Neural progenitor cell (in vitro differentiated cells): Measurements from ENCODE around the gene MYCN. TPM values are rescaled to one million over a fixed set of nuclear protein-coding genes. Genes with fewer than 3 reads are reported as not detected.

ENCODE experiments used
- DNase-seq: peaks from one replicate; pipeline ENCODE4 v3.0.0-alpha.2; 2016; ENCODE audit warnings: low spot score
- H2AFZ ChIP-seq: fragments of 200-600 bp; sonication (generic); replicated peaks from 2 replicates; pipeline ENCODE4 v1.6.1; 2016; ENCODE audit warnings: antibody characterized with exemption
- H3F3A ChIP-seq: fragments of 200-600 bp; sonication (generic); 2 replicates; pipeline ENCODE4 v1.6.1; 2016; ENCODE audit warnings: antibody characterized with exemption, low read depth
- H3K27ac ChIP-seq: fragments of 200-600 bp; sonication (generic); 2 replicates; pipeline ENCODE4 v1.5.1; 2016; ENCODE audit warnings: mild to moderate bottlenecking
- H3K27me3 ChIP-seq: fragments of 200-600 bp; sonication (generic); 2 replicates; pipeline ENCODE4 v1.6.1; 2016; ENCODE audit warnings: mild to moderate bottlenecking, moderate library complexity
- H3K36me3 ChIP-seq: fragments of 200-600 bp; sonication (generic); 2 replicates; pipeline ENCODE4 v1.5.1; 2016
- H3K4me1 ChIP-seq: fragments of 200-600 bp; sonication (generic); 2 replicates; pipeline ENCODE4 v1.6.1; 2016; ENCODE audit warnings: mixed run types
- H3K4me2 ChIP-seq: fragments of 200-600 bp; sonication (generic); 2 replicates; pipeline ENCODE4 v1.6.1; 2016
- H3K4me3 ChIP-seq: fragments of 200-600 bp; sonication (generic); 2 replicates; pipeline ENCODE4 v1.5.1; 2016
- H3K79me2 ChIP-seq: fragments of 200-600 bp; sonication (generic); 2 replicates; pipeline ENCODE4 v1.6.1; 2016; ENCODE audit warnings: low read depth
- H3K9ac ChIP-seq: fragments of 200-600 bp; sonication (generic); 2 replicates; pipeline ENCODE4 v1.6.1; 2016
- H3K9me3 ChIP-seq: fragments of 200-600 bp; sonication (generic); 2 replicates; pipeline ENCODE4 v1.5.1; 2016; ENCODE audit warnings: low read depth
- H4K20me1 ChIP-seq: fragments of 200-600 bp; sonication (generic); 2 replicates; pipeline ENCODE4 v1.6.1; 2016; ENCODE audit warnings: low read depth
- H3K27ac Mint-ChIP-seq: 3 replicates; pipeline ENCODE4 v1.8.0; 2021; ENCODE audit warnings: mixed read lengths
- H3K27me3 Mint-ChIP-seq: 2 replicates; pipeline ENCODE4 v1.8.0; 2022; ENCODE audit warnings: low read depth, mild to moderate bottlenecking, inconsistent platforms, moderate library complexity, mixed read lengths; ENCODE audit not compliant: insufficient read depth
- H3K36me3 Mint-ChIP-seq: 3 replicates; pipeline ENCODE4 v1.8.0; 2021; ENCODE audit warnings: mixed read lengths
- H3K4me1 Mint-ChIP-seq: 3 replicates; pipeline ENCODE4 v1.8.0; 2021; ENCODE audit warnings: mixed read lengths
- H3K4me3 Mint-ChIP-seq: 3 replicates; pipeline ENCODE4 v1.8.0; 2021; ENCODE audit warnings: mild to moderate bottlenecking, moderate library complexity, mixed read lengths
- H3K9me3 Mint-ChIP-seq: 3 replicates; pipeline ENCODE4 v1.8.0; 2020; ENCODE audit warnings: mixed read lengths
- CTCF ChIP-seq: fragments of 200-600 bp; sonication (generic); IDR thresholded peaks from 2 replicates; pipeline ENCODE4 v1.5.1; 2017; ENCODE audit warnings: antibody characterized with exemption, mild to moderate bottlenecking
- EZH2 ChIP-seq: fragments of 200-600 bp; sonication (generic); IDR thresholded peaks from 2 replicates; pipeline ENCODE4 v1.6.1; 2017; ENCODE audit warnings: antibody characterized with exemption, mild to moderate bottlenecking, moderate library complexity
- EZH2phosphoT487 ChIP-seq: fragments of 200-600 bp; sonication (generic); IDR thresholded peaks from 2 replicates; pipeline ENCODE4 v1.6.1; 2017; ENCODE audit warnings: antibody characterized with exemption
- total RNA-seq: library from RNA; depleted of rRNA; stranded (reverse); fragments of >200 nt; gene quantifications from 2 replicates; pipeline ENCODE4 v1.2.3, GENCODE V29; 2015; ENCODE audit warnings: low replicate concordance

MYCN gene
- total RNA-seq, 1 donor from 2014 or later: 24.7 TPM

- Mint-ChIP-seq H3K36me3 (no peaks in the 10 kb centered on the region), H3K9me3 (peaks cover 6% of the 10 kb centered on the region), H3K4me1 (peaks cover 14% of the 10 kb centered on the region), H3K4me3 (no peak overlapping the region), H3K27ac (no peak overlapping the region), H3K27me3 (peaks cover 9% of the 10 kb centered on the region)
- Histone ChIP-seq H3K4me2 (no peak overlapping the region), H3K4me3 (no peak overlapping the region), H3K27ac (no peak overlapping the region), H3K9ac (no peak overlapping the region), H3K36me3 (no peaks in the 10 kb centered on the region), H2AFZ (no peak overlapping the region), H3K79me2 (peaks cover 4% of the 10 kb centered on the region), H3K9me3 (no peaks in the 10 kb centered on the region), H3K4me1 (peaks cover 12% of the 10 kb centered on the region), H3F3A (peaks cover 13% of the 10 kb centered on the region), H4K20me1 (no peaks in the 10 kb centered on the region), H3K27me3 (no peaks in the 10 kb centered on the region)
- TF ChIP-seq EZH2phosphoT487: no peak
- no peak for DNase-seq
Measured at GRCh38 chr2:15935675-15936074, 4.7 kb upstream of the MYCN start.

GRCh38 chr2:15936277-15937104 is 3.9 kb upstream of the MYCN start:
- no peak overlapping the region for H3K4me2 ChIP-seq
- no peak overlapping the region for H3K9ac ChIP-seq
- no peaks in the 10 kb centered on the region for H4K20me1 ChIP-seq
- H3K36me3 ChIP-seq: no peaks in the 10 kb centered on the region
- no peak overlapping the region for H3K4me3 ChIP-seq
- H3K9me3 ChIP-seq: no peaks in the 10 kb centered on the region
- DNase-seq: no peak
- TF ChIP-seq CTCF (no peak), EZH2phosphoT487 (no peak), EZH2 (no peak)
- H3K27me3 ChIP-seq: no peaks in the 10 kb centered on the region
- peaks cover 13% of the 10 kb centered on the region for H3K27me3 Mint-ChIP-seq
- H3K4me1 ChIP-seq: peaks cover 12% of the 10 kb centered on the region
- H3K4me3 Mint-ChIP-seq: no peak overlapping the region
- H3K79me2 ChIP-seq: peaks cover 12% of the 10 kb centered on the region
- no peak overlapping the region for H3K27ac ChIP-seq
- H2AFZ ChIP-seq: no peak overlapping the region
- H3F3A ChIP-seq: peaks cover 20% of the 10 kb centered on the region
- no peak overlapping the region for H3K27ac Mint-ChIP-seq
- peaks cover 14% of the 10 kb centered on the region for H3K4me1 Mint-ChIP-seq
- no peaks in the 10 kb centered on the region for H3K36me3 Mint-ChIP-seq
- H3K9me3 Mint-ChIP-seq: peaks cover 4% of the 10 kb centered on the region

- Histone ChIP-seq H3F3A (peaks cover 20% of the 10 kb centered on the region), H3K4me2 (no peak overlapping the region), H3K9ac (no peak overlapping the region), H4K20me1 (no peaks in the 10 kb centered on the region), H3K4me1 (peaks cover 12% of the 10 kb centered on the region), H3K4me3 (no peak overlapping the region), H2AFZ (no peak overlapping the region), H3K27ac (no peak overlapping the region), H3K9me3 (no peaks in the 10 kb centered on the region), H3K79me2 (peaks cover 20% of the 10 kb centered on the region), H3K36me3 (no peaks in the 10 kb centered on the region), H3K27me3 (no peaks in the 10 kb centered on the region)
- Mint-ChIP-seq H3K4me3 (no peak overlapping the region), H3K9me3 (peaks cover 4% of the 10 kb centered on the region), H3K27me3 (peaks cover 12% of the 10 kb centered on the region), H3K36me3 (no peaks in the 10 kb centered on the region), H3K27ac (no peak overlapping the region), H3K4me1 (peaks cover 14% of the 10 kb centered on the region)
- DNase-seq: no peak
- no peak for TF ChIP-seq EZH2phosphoT487
- TF ChIP-seq CTCF: no peak
- TF ChIP-seq EZH2: no peak
Measured at GRCh38 chr2:15937105-15937881, 3.1 kb upstream of the MYCN start.
